Neural cell (in vitro differentiated cells): Measurements from ENCODE around the gene CSGALNACT2. TPM values are rescaled to one million over a fixed set of nuclear protein-coding genes. Genes with fewer than 3 reads are reported as not detected.

ENCODE experiments used
- H2AFZ ChIP-seq: fragments of 200-600, 300-800 bp; sonication (generic), shearing (Covaris generic); 2 replicates; pipeline ENCODE4 v1.6.0; 2014; ENCODE audit warnings: low read depth, mild to moderate bottlenecking, antibody characterized with exemption, low read length, moderate library complexity
- H3F3A ChIP-seq: fragments of 200-600 bp; shearing (Covaris generic); 2 replicates; pipeline ENCODE4 v1.6.1; 2016; ENCODE audit warnings: mild to moderate bottlenecking, moderate library complexity, mixed read lengths, antibody characterized with exemption, low read length; ENCODE audit not compliant: insufficient read depth, poor library complexity, severe bottlenecking
- H3K27ac ChIP-seq: fragments of 200-600, 300-800 bp; sonication (generic), shearing (Covaris generic); 2 replicates; pipeline ENCODE4 v1.5.1; 2014; ENCODE audit warnings: mild to moderate bottlenecking, low read length, moderate library complexity
- H3K27me3 ChIP-seq: fragments of 300-800, 200-600 bp; sonication (generic), shearing (Covaris generic); 2 replicates; pipeline ENCODE4 v1.6.0; 2014; ENCODE audit warnings: mild to moderate bottlenecking, low read depth, low read length, moderate library complexity; ENCODE audit not compliant: insufficient read depth
- H3K36me3 ChIP-seq: fragments of 300-800, 200-600 bp; sonication (generic), shearing (Covaris generic); 2 replicates; pipeline ENCODE4 v1.5.1; 2014; ENCODE audit warnings: mild to moderate bottlenecking, antibody characterized with exemption, low read length, moderate library complexity; ENCODE audit not compliant: insufficient read depth
- H3K4me2 ChIP-seq: fragments of 300-800, 200-600 bp; sonication (generic), shearing (Covaris generic); 2 replicates; pipeline ENCODE4 v1.6.0; 2014; ENCODE audit warnings: mild to moderate bottlenecking, low read length
- H3K4me3 ChIP-seq: fragments of 300-800, 200-600 bp; sonication (generic), shearing (Covaris generic); 2 replicates; pipeline ENCODE4 v1.5.1; 2014; ENCODE audit warnings: mild to moderate bottlenecking, low read length, moderate library complexity
- H3K79me2 ChIP-seq: fragments of 200-600 bp; shearing (Covaris generic); replicated peaks from 2 replicates; pipeline ENCODE4 v1.6.0; 2014; ENCODE audit warnings: mild to moderate bottlenecking, low read length, moderate library complexity; ENCODE audit not compliant: insufficient read depth
- H3K9ac ChIP-seq: fragments of 300-800, 200-600 bp; sonication (generic), shearing (Covaris generic); 2 replicates; pipeline ENCODE4 v1.6.1; 2016; ENCODE audit warnings: mild to moderate bottlenecking, low read length, mixed read lengths
- H3K9me2 ChIP-seq: fragments of 200-600 bp; shearing (Covaris generic); 2 replicates; pipeline ENCODE4 v1.6.1; 2016; ENCODE audit warnings: mild to moderate bottlenecking, low read length, mixed read lengths; ENCODE audit not compliant: insufficient read depth
- H3K9me3 ChIP-seq: fragments of 200-600, 300-800 bp; sonication (generic), shearing (Covaris generic); 2 replicates; pipeline ENCODE4 v1.6.1; 2016; ENCODE audit warnings: mild to moderate bottlenecking, mixed run types, low read length, moderate library complexity, mixed read lengths
- H4K20me1 ChIP-seq: fragments of 200-600 bp; shearing (Covaris generic); 2 replicates; pipeline ENCODE4 v1.6.1; 2016; ENCODE audit warnings: mild to moderate bottlenecking, mixed run types; ENCODE audit not compliant: insufficient read depth
- CTCF ChIP-seq: fragments of 450-650 bp; IDR thresholded peaks from 2 replicates; pipeline ENCODE4 v1.5.1; 2014; ENCODE audit warnings: antibody characterized with exemption, mild to moderate bottlenecking, moderate library complexity; ENCODE audit not compliant: poor library complexity, severe bottlenecking
- EP300 ChIP-seq: fragments of 450-650 bp; conservative IDR thresholded peaks from 2 replicates; pipeline ENCODE4 v1.6.1; 2014; ENCODE audit warnings: antibody characterized with exemption, mild to moderate bottlenecking, moderate library complexity; ENCODE audit not compliant: poor library complexity, severe bottlenecking
- EZH2 ChIP-seq: fragments of 200-600, 300-800 bp; shearing (Covaris generic), sonication (generic); IDR thresholded peaks from 2 replicates; pipeline ENCODE4 v1.6.1; 2014; ENCODE audit warnings: antibody characterized with exemption, low read length, borderline replicate concordance, mild to moderate bottlenecking; ENCODE audit not compliant: insufficient read depth, poor library complexity, severe bottlenecking
- MXI1 ChIP-seq: fragments of 450-650 bp; conservative IDR thresholded peaks from 2 replicates; pipeline ENCODE4 v1.6.1; 2014; ENCODE audit warnings: antibody characterized with exemption, mild to moderate bottlenecking; ENCODE audit not compliant: poor library complexity, severe bottlenecking
- POLR2AphosphoS5 ChIP-seq: IDR thresholded peaks from 2 replicates; pipeline ENCODE4 v1.6.1; 2012
- RAD21 ChIP-seq: fragments of 450-650 bp; conservative IDR thresholded peaks from 2 replicates; pipeline ENCODE4 v1.6.1; 2014; ENCODE audit warnings: antibody characterized with exemption, mild to moderate bottlenecking, moderate library complexity
- REST ChIP-seq: IDR thresholded peaks from 2 replicates; pipeline ENCODE4 v1.6.1; 2012; ENCODE audit warnings: borderline replicate concordance
- SMC3 ChIP-seq: fragments of 450-650 bp; conservative IDR thresholded peaks from 2 replicates; pipeline ENCODE4 v1.6.1; 2014; ENCODE audit warnings: antibody characterized with exemption, mild to moderate bottlenecking, moderate library complexity; ENCODE audit not compliant: poor library complexity
- TAF1 ChIP-seq: IDR thresholded peaks from 2 replicates; pipeline ENCODE4 v1.6.1; 2012; ENCODE audit warnings: low read depth
- polyA plus RNA-seq: library from polyadenylated mRNA; depleted of rRNA; stranded (reverse); fragments of >200 nt; gene quantifications from 2 replicates; pipeline ENCODE4 v1.2.3, GENCODE V29; 2014

CSGALNACT2 gene
- polyA plus RNA-seq, 1 donor from 2014 or later: 20.7 TPM

GRCh38 chr10:43197834-43198681, 59.8 kb downstream of the CSGALNACT2 start:
- H3K79me2 ChIP-seq: no peaks in the 10 kb centered on the region
- no peak overlapping the region for H2AFZ ChIP-seq
- no peaks in the 10 kb centered on the region for H3K36me3 ChIP-seq
- no peak overlapping the region for H3K27ac ChIP-seq
- TF ChIP-seq CTCF: no peak
- no peak for TF ChIP-seq RAD21
- TF ChIP-seq EP300: no peak
- no peak for TF ChIP-seq EZH2
- TF ChIP-seq TAF1: no peak
- no peak for TF ChIP-seq SMC3
- TF ChIP-seq MXI1: no peak
- no peak for TF ChIP-seq POLR2AphosphoS5
- TF ChIP-seq REST: no peak
- no peak overlapping the region for H3K4me3 ChIP-seq
- no peaks in the 10 kb centered on the region for H3K9me2 ChIP-seq
- no peak overlapping the region for H3K4me2 ChIP-seq
- H3F3A ChIP-seq: no peaks in the 10 kb centered on the region
- no peak overlapping the region for H3K9ac ChIP-seq
- H3K9me3 ChIP-seq: no peaks in the 10 kb centered on the region
- no peaks in the 10 kb centered on the region for H4K20me1 ChIP-seq
- no peaks in the 10 kb centered on the region for H3K27me3 ChIP-seq

- H2AFZ ChIP-seq: no peak overlapping the region
- no peak overlapping the region for H3K27ac ChIP-seq
- H4K20me1 ChIP-seq: no peaks in the 10 kb centered on the region
- no peaks in the 10 kb centered on the region for H3F3A ChIP-seq
- no peaks in the 10 kb centered on the region for H3K79me2 ChIP-seq
- no peaks in the 10 kb centered on the region for H3K9me3 ChIP-seq
- TF ChIP-seq EP300: no peak
- TF ChIP-seq TAF1: no peak
- H3K27me3 ChIP-seq: no peaks in the 10 kb centered on the region
- no peak overlapping the region for H3K4me2 ChIP-seq
- H3K4me3 ChIP-seq: no peak overlapping the region
- no peak overlapping the region for H3K9ac ChIP-seq
- no peaks in the 10 kb centered on the region for H3K9me2 ChIP-seq
- no peaks in the 10 kb centered on the region for H3K36me3 ChIP-seq
Measured at GRCh38 chr10:43198682-43199005, 60.4 kb downstream of the CSGALNACT2 start.
